Measurements from ENCODE around the gene ZBTB7C. TPM values are rescaled to one million over a fixed set of nuclear protein-coding genes. Genes with fewer than 3 reads are reported as not detected.
A peak's percentile ranks its signal among the peaks of the same experiment; 100 is the strongest.

The ZBTB7C gene
- total RNA-seq, 6 donors from 2014 or later, result 6.1 to 18.1 (median 12.2) TPM

- no peak for DNase-seq
- Histone ChIP-seq H3K27ac (peak overlapping the region in 3 of 4 donors; percentile 21 to 61 (median 55)), H3K9me3 (no peaks in the 10 kb centered on the region), H3K4me1 (peaks cover 29 to 34% (median 31%) of the 10 kb centered on the region in 4 donors), H3K27me3 (no peaks in the 10 kb centered on the region), H3K4me3 (no peak overlapping the region), H3K36me3 (no peaks in the 10 kb centered on the region)
- WGBS, 2 donors, result 71 to 74% methylated on average over 5 of the region's 5 CpGs
- ATAC-seq (ENCODE audit: low FRiP score in 2 of 2), result no peak
- no peak for TF ChIP-seq EP300 (IDR thresholded peaks at IDR 0.05)
- no peak for TF ChIP-seq CTCF (IDR thresholded peaks at IDR 0.05)
- no peak for TF ChIP-seq POLR2AphosphoS5 (IDR thresholded peaks at IDR 0.05)
- no peak for TF ChIP-seq POLR2A (IDR thresholded peaks at IDR 0.05)
Observed at GRCh38 chr18:48167897-48168253, 241.3 kb downstream of the ZBTB7C start.

DNA sequence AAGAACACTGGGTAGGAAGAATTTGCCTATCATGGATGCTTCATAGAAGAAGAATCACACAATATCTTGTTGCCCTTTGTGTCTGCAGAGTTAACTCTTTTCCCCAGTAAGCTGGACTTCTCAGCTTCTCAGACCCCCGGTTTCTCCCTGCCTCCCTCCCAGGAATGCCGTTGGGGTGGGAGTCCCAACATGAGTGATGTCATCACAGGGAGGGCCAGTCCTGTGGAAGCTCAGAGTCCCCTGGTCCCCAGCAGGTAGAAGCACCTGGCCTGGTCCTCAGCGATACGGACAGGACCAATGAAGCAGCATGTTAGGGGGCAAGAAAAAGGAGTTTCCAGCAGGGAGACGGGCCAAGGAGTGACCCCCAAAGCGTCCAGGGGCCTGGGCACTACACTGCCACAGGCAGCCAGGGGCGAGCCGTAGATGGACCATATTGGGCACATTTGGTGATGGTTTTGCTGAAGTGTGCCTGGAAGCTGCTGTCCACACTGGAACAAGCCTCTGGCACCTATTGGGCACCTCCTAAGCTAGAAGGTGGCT, 242.8 kb downstream of the ZBTB7C start:
- TF ChIP-seq POLR2A (IDR thresholded peaks at IDR 0.05) (no peak), EP300 (IDR thresholded peaks at IDR 0.05) (no peak), POLR2AphosphoS5 (IDR thresholded peaks at IDR 0.05) (no peak), CTCF (IDR thresholded peaks at IDR 0.05) (no peak)
- 87 to 92% methylated on average over 8 of the region's 8 CpGs for WGBS, 2 donors
- H3K27ac ChIP-seq, result peak overlapping the region; percentile 30 to 75 (median 56)
- no peaks in the 10 kb centered on the region for H3K9me3 ChIP-seq
- H3K36me3 ChIP-seq, result no peaks in the 10 kb centered on the region
- ATAC-seq (ENCODE audit: low FRiP score in 2 of 2), result no peak
- no peak for DNase-seq
- H3K27me3 ChIP-seq, result no peaks in the 10 kb centered on the region
- H3K4me1 ChIP-seq, result peaks cover 34 to 45% (median 36%) of the 10 kb centered on the region in 4 donors
- no peak overlapping the region for H3K4me3 ChIP-seq

- no peaks in the 10 kb centered on the region for H3K27me3 ChIP-seq
- 76% methylated on average over 13 of the region's 13 CpGs for WGBS, 2 donors
- peaks cover 41 to 56% (median 44%) of the 10 kb centered on the region in 4 donors for H3K4me1 ChIP-seq
- TF ChIP-seq POLR2A (IDR thresholded peaks at IDR 0.05) (no peak), CTCF (IDR thresholded peaks at IDR 0.05) (no peak), POLR2AphosphoS5 (IDR thresholded peaks at IDR 0.05) (no peak), EP300 (IDR thresholded peaks at IDR 0.05) (no peak)
- H3K4me3 ChIP-seq, result no peak overlapping the region
- no peak overlapping the region for H3K27ac ChIP-seq
- no peaks in the 10 kb centered on the region for H3K36me3 ChIP-seq
- ATAC-seq (ENCODE audit: low FRiP score in 2 of 2) (no peak), DNase-seq (no peak)
- no peaks in the 10 kb centered on the region for H3K9me3 ChIP-seq
Observed at GRCh38 chr18:48165111-48165866, 243.9 kb downstream of the ZBTB7C start.

DNA sequence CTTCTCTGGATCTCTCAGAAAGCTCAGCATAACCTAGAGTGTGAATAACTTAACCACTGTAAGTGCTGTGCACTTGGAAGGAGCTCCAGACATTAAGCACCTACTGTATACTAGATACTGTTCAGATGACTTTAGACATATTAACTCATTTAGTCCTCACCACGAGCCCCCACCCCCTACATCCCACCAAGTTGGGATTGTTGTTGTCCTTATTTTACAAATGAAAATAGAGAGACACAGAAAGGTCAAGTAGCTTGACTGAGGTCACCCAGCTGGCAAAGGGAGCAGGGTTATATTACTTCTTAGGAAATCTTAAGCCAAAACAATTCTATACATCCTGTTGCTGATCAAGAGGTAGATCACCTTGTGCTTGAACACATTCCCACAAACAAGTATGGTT, 244.5 kb downstream of the ZBTB7C start:
- no peaks in the 10 kb centered on the region for H3K9me3 ChIP-seq
- 60 to 67% methylated on average over 1 of the region's 1 CpG for WGBS, 2 donors
- TF ChIP-seq POLR2A (IDR thresholded peaks at IDR 0.05) (no peak), POLR2AphosphoS5 (IDR thresholded peaks at IDR 0.05) (no peak), CTCF (IDR thresholded peaks at IDR 0.05) (no peak), EP300 (IDR thresholded peaks at IDR 0.05) (no peak)
- H3K27me3 ChIP-seq, result no peaks in the 10 kb centered on the region
- H3K4me1 ChIP-seq, result peaks cover 41 to 56% (median 44%) of the 10 kb centered on the region in 4 donors
- ATAC-seq (ENCODE audit: low FRiP score in 2 of 2) (no peak), DNase-seq (no peak)
- H3K4me3 ChIP-seq, result no peak overlapping the region
- no peak overlapping the region for H3K27ac ChIP-seq
- no peaks in the 10 kb centered on the region for H3K36me3 ChIP-seq
